Activated naive CD4-positive, alpha-beta T cell treated with anti-CD3 and anti-CD28 coated beads, Interleukin-2, amount 50 U/mL, for 72 hours (primary cell): ENCODE results near the gene NAPB. TPM values are rescaled to one million over a fixed set of nuclear protein-coding genes. Genes with fewer than 3 reads are reported as not detected.
A peak's percentile ranks its signal among the peaks of the same experiment; 100 is the strongest.
"Not testable (repeated sequence)": the region's sequence is repeated elsewhere in the genome, so short reads cannot be mapped to it uniquely, and the experiment has no call there.

ENCODE experiments used
- ATAC-seq, 2 donors: fragments of 150-1000 bp; cut with Tn5 transposase; 2 replicates each; pipeline ENCODE4 v1.10.0; 2021; ENCODE audit warnings: mild to moderate bottlenecking in 2 of 2, moderate library complexity in 2 of 2
- DNase-seq, 2 donors: peaks; one replicate each; pipeline ENCODE4 v3.0.0; 2021 to 2022; ENCODE audit warnings: low spot score in 2 of 2
- H3K27ac Mint-ChIP-seq, 2 donors: one replicate each; pipeline ENCODE4 v1.8.0; 2022; ENCODE audit warnings: mild to moderate bottlenecking in 2 of 2, mixed read lengths in 2 of 2
- H3K36me3 Mint-ChIP-seq, 2 donors: one replicate each; pipeline ENCODE4 v1.8.0; 2022; ENCODE audit warnings: mixed read lengths in 2 of 2
- H3K9me3 Mint-ChIP-seq, 2 donors: one replicate each; pipeline ENCODE4 v1.8.0; 2022; ENCODE audit warnings: mixed read lengths in 2 of 2
- total RNA-seq, 2 donors: library from RNA; stranded (reverse); gene quantifications; one replicate each; pipeline ENCODE4 v1.2.3, GENCODE V29; 2022

The NAPB gene
- total RNA-seq, 2 donors from 2014 or later, result 10.1 to 16.2 TPM

GRCh38 chr20:23348510-23348909, 72.8 kb downstream of the NAPB start:
- not testable (repeated sequence) for DNase-seq
- peak overlapping the region; percentile 74 to 100 for H3K27ac Mint-ChIP-seq

GRCh38 chr20:23347791-23348190, 73.5 kb downstream of the NAPB start:
- DNase-seq (no peak), ATAC-seq (no peak)
- H3K36me3 Mint-ChIP-seq, result peaks cover 6 to 14% of the 10 kb centered on the region in 2 donors
- H3K9me3 Mint-ChIP-seq, result no peaks in the 10 kb centered on the region
- peak overlapping the region in 1 of 2 donors; percentile 100 for H3K27ac Mint-ChIP-seq

More at GRCh38 chr20:23348510-23348909, 72.8 kb downstream of the NAPB start:
- H3K36me3 Mint-ChIP-seq, result peaks cover 6 to 14% of the 10 kb centered on the region in 2 donors
- not testable (repeated sequence) for ATAC-seq, H3K9me3 Mint-ChIP-seq

- no peak for DNase-seq
- H3K36me3 Mint-ChIP-seq, result peaks cover 0 to 7% of the 10 kb centered on the region in 2 donors
- no peaks in the 10 kb centered on the region for H3K9me3 Mint-ChIP-seq
- no peak overlapping the region for H3K27ac Mint-ChIP-seq
- ATAC-seq, result no peak
Measured at GRCh38 chr20:23346002-23346401, 75.3 kb downstream of the NAPB start.

GRCh38 chr20:23344336-23344735, 77.0 kb downstream of the NAPB start:
- ATAC-seq (no peak), DNase-seq (no peak)
- Mint-ChIP-seq H3K9me3 (no peaks in the 10 kb centered on the region), H3K36me3 (no peaks in the 10 kb centered on the region), H3K27ac (no peak overlapping the region)

GRCh38 chr20:23343590-23343989, 77.7 kb downstream of the NAPB start:
- ATAC-seq (no peak), DNase-seq (no peak)
- H3K9me3 Mint-ChIP-seq, result no peaks in the 10 kb centered on the region
- no peaks in the 10 kb centered on the region for H3K36me3 Mint-ChIP-seq
- H3K27ac Mint-ChIP-seq, result no peak overlapping the region

GRCh38 chr20:23341073-23341472, 80.2 kb downstream of the NAPB start:
- Mint-ChIP-seq H3K9me3 (no peaks in the 10 kb centered on the region), H3K36me3 (no peaks in the 10 kb centered on the region), H3K27ac (no peak overlapping the region)
- DNase-seq, result no peak
- no peak for ATAC-seq

- ATAC-seq, result peak in 1 of 2 donors; percentile 51
Measured at GRCh38 chr20:23340524-23340923, 80.8 kb downstream of the NAPB start.

GRCh38 chr20:23339986-23340385, 81.3 kb downstream of the NAPB start:
- Mint-ChIP-seq H3K9me3 (no peaks in the 10 kb centered on the region), H3K36me3 (no peaks in the 10 kb centered on the region), H3K27ac (no peak overlapping the region)
- DNase-seq (no peak), ATAC-seq (no peak)

More at GRCh38 chr20:23340524-23340923, 80.8 kb downstream of the NAPB start:
- Mint-ChIP-seq H3K9me3 (no peaks in the 10 kb centered on the region), H3K27ac (no peak overlapping the region), H3K36me3 (no peaks in the 10 kb centered on the region)
- no peak for DNase-seq

GRCh38 chr20:23337312-23337711, 84.0 kb downstream of the NAPB start:
- H3K27ac Mint-ChIP-seq, result no peak overlapping the region
- H3K36me3 Mint-ChIP-seq, result peaks cover 0 to 5% of the 10 kb centered on the region in 2 donors
- no peak for ATAC-seq

GRCh38 chr20:23336476-23336875, 84.8 kb downstream of the NAPB start:
- no peak for ATAC-seq
- H3K9me3 Mint-ChIP-seq, result no peaks in the 10 kb centered on the region
- DNase-seq, result no peak
- H3K36me3 Mint-ChIP-seq, result peaks cover 0 to 5% of the 10 kb centered on the region in 2 donors
- no peak overlapping the region for H3K27ac Mint-ChIP-seq

More at GRCh38 chr20:23337312-23337711, 84.0 kb downstream of the NAPB start:
- DNase-seq, result no peak
- no peaks in the 10 kb centered on the region for H3K9me3 Mint-ChIP-seq

GRCh38 chr20:23335521-23335920, 85.8 kb downstream of the NAPB start:
- DNase-seq, result no peak
- ATAC-seq, result no peak
- Mint-ChIP-seq H3K9me3 (no peaks in the 10 kb centered on the region), H3K36me3 (peaks cover 0 to 9% of the 10 kb centered on the region in 2 donors), H3K27ac (no peak overlapping the region)

- ATAC-seq, result no peak
- no peak for DNase-seq
- H3K9me3 Mint-ChIP-seq, result no peaks in the 10 kb centered on the region
- peaks cover 0 to 18% of the 10 kb centered on the region in 2 donors for H3K36me3 Mint-ChIP-seq
- peak overlapping the region in 1 of 2 donors; percentile 45 for H3K27ac Mint-ChIP-seq
Measured at GRCh38 chr20:23334111-23334510, 87.2 kb downstream of the NAPB start.

- Mint-ChIP-seq H3K36me3 (peaks cover 0 to 18% of the 10 kb centered on the region in 2 donors), H3K27ac (no peak overlapping the region), H3K9me3 (no peaks in the 10 kb centered on the region)
- ATAC-seq, result no peak
- DNase-seq, result no peak
Measured at GRCh38 chr20:23332467-23332866, 88.8 kb downstream of the NAPB start.

GRCh38 chr20:23331450-23332350, 89.6 kb downstream of the NAPB start:
- H3K36me3 Mint-ChIP-seq, result peaks cover 0 to 18% of the 10 kb centered on the region in 2 donors
- H3K9me3 Mint-ChIP-seq, result no peaks in the 10 kb centered on the region
- ATAC-seq, result no peak
- no peak for DNase-seq
- H3K27ac Mint-ChIP-seq, result no peak overlapping the region

GRCh38 chr20:23327617-23328333, 93.5 kb downstream of the NAPB start:
- ATAC-seq (no peak), DNase-seq (no peak)
- H3K27ac Mint-ChIP-seq, result peak overlapping the region in 1 of 2 donors; percentile 27
- H3K36me3 Mint-ChIP-seq, result peaks cover 0 to 14% of the 10 kb centered on the region in 2 donors
- no peaks in the 10 kb centered on the region for H3K9me3 Mint-ChIP-seq

- DNase-seq, result no peak
- Mint-ChIP-seq H3K27ac (no peak overlapping the region), H3K36me3 (peaks cover 0 to 14% of the 10 kb centered on the region in 2 donors), H3K9me3 (no peaks in the 10 kb centered on the region)
- ATAC-seq, result no peak
Measured at GRCh38 chr20:23326774-23327173, 94.5 kb downstream of the NAPB start.

GRCh38 chr20:23325107-23325506, 96.2 kb downstream of the NAPB start:
- Mint-ChIP-seq H3K9me3 (no peaks in the 10 kb centered on the region), H3K27ac (no peak overlapping the region)
- no peak for DNase-seq

More at GRCh38 chr20:23325107-23325506, 96.2 kb downstream of the NAPB start:
- no peak for ATAC-seq
- peaks cover 0 to 6% of the 10 kb centered on the region in 2 donors for H3K36me3 Mint-ChIP-seq
